H1 (cell line): Measurements from ENCODE around the gene EN1. TPM values are rescaled to one million over a fixed set of nuclear protein-coding genes. Genes with fewer than 3 reads are reported as not detected.

Source experiments
- CTCF ChIA-PET: fragments of 300-600 bp; sonication (Branson Sonifier 250); formaldehyde crosslinking; loops from one replicate; lab custom pipeline; 2021; ENCODE audit not compliant: partially characterized antibody; lab: Charles Lee
- POLR2A ChIA-PET: fragments of 300-600 bp; sonication (Branson Sonifier 250); formaldehyde crosslinking; loops from one replicate; lab custom pipeline; 2021; ENCODE audit warnings: inconsistent platforms; ENCODE audit not compliant: partially characterized antibody; lab: Charles Lee
- DNase-seq, 2 experiments: peaks; one replicate each; pipeline versions ENCODE4 v3.0.0 to v3.0.0-alpha.2; 2010 to 2022; ENCODE audit warnings: low spot score in 2 of 2, low read depth in 1 of 2, mixed read lengths in 1 of 2
- FAIRE-seq: peaks from 2 replicates; lab custom pipeline; 2011; peaks lifted over from hg19 to GRCh38; lab: Jason Lieb, UNC
- H2AFZ ChIP-seq: 2 replicates; pipeline ENCODE4 v1.8.1; 2012; ENCODE audit warnings: low read length, inconsistent platforms
- H2AK5ac ChIP-seq: 2 replicates; pipeline ENCODE4 v1.6.1; 2013; ENCODE audit warnings: low read depth, low read length
- H2BK120ac ChIP-seq: replicated peaks from 2 replicates; pipeline ENCODE3; 2013; ENCODE audit warnings: low read depth, low read length, inconsistent platforms
- H2BK12ac ChIP-seq: 2 replicates; pipeline ENCODE4 v1.6.1; 2013; ENCODE audit warnings: low read depth, low read length
- H2BK15ac ChIP-seq: 2 replicates; pipeline ENCODE4 v1.6.1; 2013; ENCODE audit warnings: low read length
- H2BK20ac ChIP-seq: 2 replicates; pipeline ENCODE4 v1.6.1; 2013; ENCODE audit warnings: low read length
- H2BK5ac ChIP-seq: 2 replicates; pipeline ENCODE4 v1.6.1; 2013; ENCODE audit warnings: low read depth, low read length
- H3K14ac ChIP-seq: 2 replicates; pipeline ENCODE4 v1.6.1; 2013; ENCODE audit warnings: inconsistent platforms; ENCODE audit not compliant: insufficient read length
- H3K18ac ChIP-seq: 2 replicates; pipeline ENCODE4 v1.6.1; 2013; ENCODE audit warnings: low read length; ENCODE audit errors: extremely low read depth
- H3K23ac ChIP-seq: 2 replicates; pipeline ENCODE4 v1.6.1; 2013; ENCODE audit warnings: inconsistent platforms; ENCODE audit not compliant: insufficient read length
- H3K23me2 ChIP-seq: 2 replicates; pipeline ENCODE4 v1.6.1; 2013; ENCODE audit warnings: low read depth, low read length
- H3K27ac ChIP-seq: 2 replicates; pipeline ENCODE4 v1.6.1; 2011; ENCODE audit warnings: low read depth, low read length, inconsistent platforms
- H3K27me3 ChIP-seq, 4 experiments: replicated peaks in 1 of 4; 1 replicate in 1 of 4; 2 replicates in 3 of 4; pipeline versions ENCODE4 v1.6.1 to v1.8.1; 2011 to 2013; ENCODE audit warnings: low read length in 3 of 4, mild to moderate bottlenecking in 3 of 4, inconsistent platforms in 2 of 4, mixed read lengths in 2 of 4, moderate library complexity in 1 of 4; ENCODE audit not compliant: control insufficient read depth in 3 of 4, insufficient read depth in 3 of 4; ENCODE audit errors: extremely low read depth in 1 of 4
- H3K36me3 ChIP-seq, 4 experiments: 2 replicates each; pipeline versions ENCODE4 v1.6.1 to v1.8.1; 2011 to 2013; ENCODE audit warnings: mild to moderate bottlenecking in 4 of 4, low read length in 3 of 4, moderate library complexity in 2 of 4, control low read depth in 1 of 4, inconsistent platforms in 1 of 4; ENCODE audit not compliant: insufficient read depth in 4 of 4, control insufficient read depth in 2 of 4
- H3K4ac ChIP-seq: replicated peaks from 2 replicates; pipeline ENCODE3; 2013; ENCODE audit warnings: low read length, low read depth, mixed read lengths, inconsistent platforms; ENCODE audit not compliant: insufficient read length
- H3K4me1 ChIP-seq, 4 experiments: replicated peaks in 1 of 4; 1 replicate in 1 of 4; 2 replicates in 3 of 4; pipeline versions ENCODE4 v1.6.1 to v1.8.1; 2011 to 2013; ENCODE audit warnings: low read length in 3 of 4, inconsistent platforms in 2 of 4, mixed read lengths in 1 of 4; ENCODE audit not compliant: insufficient read depth in 4 of 4, control insufficient read depth in 3 of 4
- H3K4me2 ChIP-seq, 2 experiments: 2 replicates each; pipeline versions ENCODE4 v1.6.1 to v1.8.1; 2011 to 2013; ENCODE audit warnings: low read depth in 2 of 2, low read length in 2 of 2, control low read depth in 1 of 2, inconsistent platforms in 1 of 2, mild to moderate bottlenecking in 1 of 2; ENCODE audit not compliant: insufficient read depth in 1 of 2
- H3K4me3 ChIP-seq, 4 experiments: fragments of 200-600, 300-600 bp in 1 of 4; sonication (generic), shearing (Covaris generic), sonication (Bioruptor Twin) in 1 of 4; 2 replicates each; pipeline versions ENCODE4 v1.5.1 to v1.8.1; 2011 to 2016; ENCODE audit warnings: low read length in 4 of 4, low read depth in 3 of 4, control low read depth in 2 of 4, inconsistent platforms in 2 of 4, mild to moderate bottlenecking in 2 of 4, mixed read lengths in 1 of 4, moderate library complexity in 1 of 4; ENCODE audit not compliant: insufficient read depth in 2 of 4; ENCODE audit errors: extremely low read depth in 1 of 4
- H3K56ac ChIP-seq: replicated peaks from 2 replicates; pipeline ENCODE3; 2013; ENCODE audit warnings: low read depth, mild to moderate bottlenecking, mixed read lengths, low read length, inconsistent platforms; ENCODE audit not compliant: insufficient read length
- H3K79me1 ChIP-seq: 2 replicates; pipeline ENCODE4 v1.6.1; 2013; ENCODE audit warnings: low read depth, low read length, control low read depth
- H3K79me2 ChIP-seq, 2 experiments: 2 replicates each; pipeline versions ENCODE4 v1.6.1 to v1.8.1; 2012 to 2013; ENCODE audit warnings: low read length in 2 of 2, mild to moderate bottlenecking in 2 of 2, inconsistent platforms in 1 of 2; ENCODE audit not compliant: insufficient read depth in 2 of 2, control insufficient read depth in 1 of 2
- H3K9ac ChIP-seq, 4 experiments: replicated peaks in 1 of 4; 1 replicate in 1 of 4; 2 replicates in 3 of 4; pipeline versions ENCODE4 v1.6.1 to v1.8.1; 2011 to 2013; ENCODE audit warnings: low read depth in 3 of 4, low read length in 3 of 4, control low read depth in 2 of 4, mild to moderate bottlenecking in 2 of 4, moderate library complexity in 2 of 4, inconsistent platforms in 1 of 4; ENCODE audit errors: extremely low read depth in 1 of 4
- H3K9me3 ChIP-seq, 2 experiments: 2 replicates each; pipeline versions ENCODE4 v1.6.1 to v1.8.1; 2012 to 2013; ENCODE audit warnings: mild to moderate bottlenecking in 2 of 2, moderate library complexity in 2 of 2, control low read depth in 1 of 2, inconsistent platforms in 1 of 2, low read depth in 1 of 2, low read length in 1 of 2, mixed read lengths in 1 of 2; ENCODE audit not compliant: insufficient read depth in 2 of 2
- H4K20me1 ChIP-seq, 2 experiments: replicated peaks in 1 of 2; 2 replicates each; pipeline versions ENCODE3 to v1.8.1; 2011 to 2013; ENCODE audit warnings: inconsistent platforms in 2 of 2, low read length in 2 of 2, mild to moderate bottlenecking in 1 of 2; ENCODE audit not compliant: insufficient read depth in 2 of 2, control insufficient read depth in 1 of 2
- H4K5ac ChIP-seq: 2 replicates; pipeline ENCODE4 v1.6.1; 2013; ENCODE audit warnings: low read length, low read depth, mixed read lengths, inconsistent platforms; ENCODE audit not compliant: insufficient read length
- H4K8ac ChIP-seq: 2 replicates; pipeline ENCODE4 v1.8.0; 2013; ENCODE audit warnings: mild to moderate bottlenecking, moderate library complexity, low read length, inconsistent platforms; ENCODE audit not compliant: insufficient read depth; ENCODE audit errors: extremely low read depth
- H4K91ac ChIP-seq: replicated peaks from 2 replicates; pipeline ENCODE3; 2013; ENCODE audit warnings: low read length, mixed read lengths, inconsistent platforms; ENCODE audit not compliant: insufficient read length
- BCL11A ChIP-seq, 2 experiments: IDR thresholded peaks; one replicate each; pipeline ENCODE4 v1.6.1; 2011; ENCODE audit warnings: low read depth in 2 of 2, low read length in 2 of 2, mild to moderate bottlenecking in 2 of 2
- BRCA1 ChIP-seq: IDR thresholded peaks from 2 replicates; pipeline ENCODE4 v1.6.1; 2012; ENCODE audit warnings: low read depth, low read length, improper control_type of control experiment
- CEBPB ChIP-seq: IDR thresholded peaks from 2 replicates; pipeline ENCODE4 v1.6.1; 2012; ENCODE audit warnings: low read depth, low read length
- FOSL1 ChIP-seq: IDR thresholded peaks from 2 replicates; pipeline ENCODE4 v1.6.1; 2011; ENCODE audit warnings: mild to moderate bottlenecking, low read depth, low read length, moderate library complexity; ENCODE audit not compliant: insufficient read depth
- PHF8 ChIP-seq: fragments of 200-600 bp; sonication (generic); conservative IDR thresholded peaks from 2 replicates; pipeline ENCODE4 v1.7.1; 2012; ENCODE audit warnings: low read depth, mild to moderate bottlenecking, inconsistent platforms, low read length, moderate library complexity
- RBBP5 ChIP-seq: IDR thresholded peaks from 2 replicates; pipeline ENCODE4 v1.7.1; 2012; ENCODE audit warnings: low read depth, mild to moderate bottlenecking, inconsistent platforms, low read length, moderate library complexity, borderline replicate concordance
- RFX5 ChIP-seq: IDR thresholded peaks from 2 replicates; pipeline ENCODE4 v1.6.1; 2011; ENCODE audit warnings: low read depth, low read length, improper control_type of control experiment, borderline replicate concordance
- SRF ChIP-seq: IDR thresholded peaks from 2 replicates; pipeline ENCODE4 v1.6.1; 2011; ENCODE audit warnings: mild to moderate bottlenecking, low read depth, low read length, moderate library complexity
- ZNF274 ChIP-seq: IDR thresholded peaks from 2 replicates; pipeline ENCODE4 v1.7.0; 2012; ENCODE audit warnings: low read length, borderline replicate concordance; ENCODE audit errors: extremely low read depth
- WGBS, 2 experiments: shearing (Covaris generic) in 1 of 2; methylation state at CpG; one replicate each; pipeline versions ENCODE4 v1.1.6 to v1.1.7; 2013 to 2015; ENCODE audit warnings: low lambda C conversion rate in 2 of 2, mixed read lengths in 2 of 2, inconsistent platforms in 1 of 2, low coverage in 1 of 2, missing lambda C conversion rate in 1 of 2; ENCODE audit not compliant: insufficient replicate concordance in 2 of 2, insufficient coverage in 1 of 2, insufficient read length in 1 of 2; ENCODE audit errors: extremely low coverage in 1 of 2, missing lambda C conversion rate in 1 of 2; 5-methylcytosine and 5-hydroxymethylcytosine counted together
- polyA plus RNA-seq, 7 experiments: library from polyadenylated mRNA; depleted of rRNA in 3 of 7; stranded (reverse) in 5 of 7; unstranded in 2 of 7; fragments of >200 nt in 5 of 7; fragments of 200-250 nt in 2 of 7; gene quantifications; 1 replicate in 5 of 7; 2 replicates in 1 of 7; 4 replicates in 1 of 7; pipeline versions ENCODE4 v1.2.1 to v1.2.3, GENCODE V29; 2011 to 2013; ENCODE audit warnings: missing spikeins in 2 of 7, mixed read lengths in 2 of 7
- total RNA-seq: library from RNA; stranded (reverse); fragmentation: NEBNext Ultra II Directional; extraction: Animal tissue kit (Norgen Biotek cat#: 25700); gene quantifications from 2 replicates; pipeline ENCODE4 v1.2.1, GENCODE V29; 2021
- TF ChIP-seq, protein P1 (sequence below), 3 experiments: IDR thresholded peaks; 1 replicate in 2 of 3; 2 replicates in 1 of 3; pipeline versions ENCODE4 v1.5.1 to v1.6.1; 2011; ENCODE audit warnings: low read length in 3 of 3, mild to moderate bottlenecking in 3 of 3, inconsistent platforms in 2 of 3, low read depth in 1 of 3, moderate library complexity in 1 of 3; ENCODE audit not compliant: insufficient read depth in 1 of 3; ENCODE audit errors: control extremely low read depth in 1 of 3

The EN1 gene
- total and polyA plus RNA-seq, 2 of the 8 experiments (the other 6 are each of a cell fraction or from before 2014, with no cell fraction given): not detected

DNA sequence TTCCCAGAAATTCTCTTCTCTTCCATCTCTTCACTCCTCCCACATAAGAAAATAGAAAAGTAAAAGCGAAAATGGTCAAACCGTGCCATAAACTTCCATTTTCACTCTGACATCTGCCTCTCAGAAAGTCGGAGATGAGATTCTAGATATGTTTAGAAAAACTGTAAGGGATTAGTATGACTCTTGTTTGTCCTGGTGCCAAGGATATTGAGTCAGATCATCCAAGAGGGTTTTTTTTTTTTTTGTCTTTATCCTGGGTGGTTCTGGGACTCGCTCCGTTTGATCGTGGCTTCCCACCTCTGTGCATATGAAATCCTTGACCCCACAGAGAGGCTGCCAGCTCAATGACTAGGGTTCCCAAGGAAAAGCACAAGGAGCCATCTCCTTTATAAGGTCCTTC lies 17.3 kb downstream of the EN1 start:
- CTCF ChIA-PET: interaction anchor here (1.2 to 2.0 kb wide), 3 partner anchors 12 to 28 kb away, joined by 3 to 10 read pairs (median 6); no protein-coding TSS in a partner anchor
- no peak for FAIRE-seq
- TF ChIP-seq RBBP5: no peak
- TF ChIP-seq PHF8: no peak
- no peak for TF ChIP-seq SRF
- TF ChIP-seq BCL11A (IDR thresholded peaks at IDR 0.05; ENCODE audit: low read depth in 2 of 2, low read length in 2 of 2): no peak
- no peak for TF ChIP-seq RFX5
- no peak for TF ChIP-seq ZNF274
- TF ChIP-seq FOSL1: no peak
- TF ChIP-seq BRCA1: no peak
- TF ChIP-seq, protein P1, sequence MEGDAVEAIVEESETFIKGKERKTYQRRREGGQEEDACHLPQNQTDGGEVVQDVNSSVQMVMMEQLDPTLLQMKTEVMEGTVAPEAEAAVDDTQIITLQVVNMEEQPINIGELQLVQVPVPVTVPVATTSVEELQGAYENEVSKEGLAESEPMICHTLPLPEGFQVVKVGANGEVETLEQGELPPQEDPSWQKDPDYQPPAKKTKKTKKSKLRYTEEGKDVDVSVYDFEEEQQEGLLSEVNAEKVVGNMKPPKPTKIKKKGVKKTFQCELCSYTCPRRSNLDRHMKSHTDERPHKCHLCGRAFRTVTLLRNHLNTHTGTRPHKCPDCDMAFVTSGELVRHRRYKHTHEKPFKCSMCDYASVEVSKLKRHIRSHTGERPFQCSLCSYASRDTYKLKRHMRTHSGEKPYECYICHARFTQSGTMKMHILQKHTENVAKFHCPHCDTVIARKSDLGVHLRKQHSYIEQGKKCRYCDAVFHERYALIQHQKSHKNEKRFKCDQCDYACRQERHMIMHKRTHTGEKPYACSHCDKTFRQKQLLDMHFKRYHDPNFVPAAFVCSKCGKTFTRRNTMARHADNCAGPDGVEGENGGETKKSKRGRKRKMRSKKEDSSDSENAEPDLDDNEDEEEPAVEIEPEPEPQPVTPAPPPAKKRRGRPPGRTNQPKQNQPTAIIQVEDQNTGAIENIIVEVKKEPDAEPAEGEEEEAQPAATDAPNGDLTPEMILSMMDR (IDR thresholded peaks at IDR 0.05; ENCODE audit: control extremely low read depth in 1 of 3, insufficient read depth in 1 of 3, low read depth in 1 of 3, low read length in 3 of 3): no peak
- TF ChIP-seq CEBPB: no peak

More for the DNA sequence above, 17.3 kb downstream of the EN1 start:
- Histone ChIP-seq H4K8ac (no peak overlapping the region), H3K9ac (no peak overlapping the region), H2BK12ac (no peak overlapping the region), H3K27me3 (peaks cover 41 to 56% (median 49%) of the 10 kb centered on the region in 4 experiments), H3K9me3 (no peaks in the 10 kb centered on the region), H3K18ac (no peak overlapping the region; the same call in 1 of the 2 replicates), H3K23ac (no peak overlapping the region), H3K36me3 (no peaks in the 10 kb centered on the region), H4K91ac (no peak overlapping the region), H3K23me2 (peaks cover 6% of the 10 kb centered on the region; the same call in 1 of the 2 replicates), H3K4me1 (peaks cover 0 to 19% (median 16%) of the 10 kb centered on the region in 4 experiments; a peak in 6 of 7 replicates), H2BK120ac (no peak overlapping the region), H2BK20ac (no peak overlapping the region), H3K4ac (no peak overlapping the region), H3K4me2 (no peak overlapping the region), H4K5ac (no peak overlapping the region), H3K56ac (no peak overlapping the region), H3K4me3 (no peak overlapping the region), H3K79me2 (no peaks in the 10 kb centered on the region), H2BK5ac (no peak overlapping the region), H2AFZ (no peak overlapping the region), H3K79me1 (no peaks in the 10 kb centered on the region), H3K27ac (no peak overlapping the region), H2AK5ac (no peak overlapping the region), H4K20me1 (peaks cover 2% of the 10 kb centered on the region in 2 experiments), H3K14ac (no peak overlapping the region), H2BK15ac (no peak overlapping the region)
- 81% methylated on average over 6 of the region's 6 CpGs; no CpG with 5 or more reads in 1 of the 2 experiments for WGBS, 2 experiments
- no peak for DNase-seq
- POLR2A ChIA-PET: no interaction called here
